Measurements from ENCODE around the gene TULP1. TPM values are rescaled to one million over a fixed set of nuclear protein-coding genes. Genes with fewer than 3 reads are reported as not detected.
A peak's percentile ranks its signal among the peaks of the same experiment; 100 is the strongest.

Gene TULP1
- total and polyA plus RNA-seq, 2 of the 13 experiments (the other 11 are each of a cell fraction or from before 2014, with no cell fraction given) = not detected

DNA sequence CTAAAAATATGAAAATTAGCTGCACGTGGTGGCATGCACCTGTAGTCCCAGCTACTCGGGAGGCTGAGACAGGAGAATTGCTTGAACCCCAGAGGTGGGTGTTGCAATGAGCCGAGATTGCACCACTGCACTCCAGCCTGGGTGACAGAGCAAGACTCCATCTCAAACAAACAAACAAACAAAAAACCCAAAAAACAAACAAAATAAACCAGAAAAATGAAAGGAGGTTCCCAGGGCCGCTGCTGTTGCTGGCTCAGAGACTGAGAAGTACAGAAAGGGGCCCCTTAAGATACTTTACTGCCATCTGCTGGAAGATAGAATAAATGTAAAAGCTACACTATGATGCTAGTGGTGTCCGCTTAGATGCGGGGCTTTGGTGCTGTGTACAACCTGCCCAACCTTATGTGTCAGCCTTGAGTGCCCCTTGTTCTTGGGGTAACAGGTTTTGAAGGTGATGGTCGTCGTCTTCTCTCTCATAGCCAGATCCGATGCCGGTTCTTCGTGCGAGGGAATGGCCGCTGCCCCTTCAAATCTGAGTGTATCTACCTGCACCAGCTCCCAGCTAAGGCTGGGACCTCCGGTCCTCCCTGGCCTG is 63.3 kb downstream of the TULP1 start (continued):
- no peak for TF ChIP-seq NFKB2 (CRISPR knock-in tag; IDR thresholded peaks at IDR 0.05; ENCODE audit: borderline replicate concordance)
- TF ChIP-seq HIVEP1 (CRISPR knock-in tag; IDR thresholded peaks at IDR 0.05) = 0 out of 2 replicates have a peak, but pooled peaks have one; percentile 37
- TF ChIP-seq RFX3 (CRISPR knock-in tag; IDR thresholded peaks at IDR 0.05) = no peak
- TF ChIP-seq MTA1 (CRISPR knock-in tag; IDR thresholded peaks at IDR 0.05; ENCODE audit: borderline replicate concordance) = no peak
- TF ChIP-seq CTCF (CRISPR knock-in tag; IDR thresholded peaks at IDR 0.05) = peak; percentile 90
- no peak for TF ChIP-seq NR1H2 (CRISPR knock-in tag; IDR thresholded peaks at IDR 0.05; ENCODE audit: borderline replicate concordance, low read depth)
- TF ChIP-seq, protein P1, sequence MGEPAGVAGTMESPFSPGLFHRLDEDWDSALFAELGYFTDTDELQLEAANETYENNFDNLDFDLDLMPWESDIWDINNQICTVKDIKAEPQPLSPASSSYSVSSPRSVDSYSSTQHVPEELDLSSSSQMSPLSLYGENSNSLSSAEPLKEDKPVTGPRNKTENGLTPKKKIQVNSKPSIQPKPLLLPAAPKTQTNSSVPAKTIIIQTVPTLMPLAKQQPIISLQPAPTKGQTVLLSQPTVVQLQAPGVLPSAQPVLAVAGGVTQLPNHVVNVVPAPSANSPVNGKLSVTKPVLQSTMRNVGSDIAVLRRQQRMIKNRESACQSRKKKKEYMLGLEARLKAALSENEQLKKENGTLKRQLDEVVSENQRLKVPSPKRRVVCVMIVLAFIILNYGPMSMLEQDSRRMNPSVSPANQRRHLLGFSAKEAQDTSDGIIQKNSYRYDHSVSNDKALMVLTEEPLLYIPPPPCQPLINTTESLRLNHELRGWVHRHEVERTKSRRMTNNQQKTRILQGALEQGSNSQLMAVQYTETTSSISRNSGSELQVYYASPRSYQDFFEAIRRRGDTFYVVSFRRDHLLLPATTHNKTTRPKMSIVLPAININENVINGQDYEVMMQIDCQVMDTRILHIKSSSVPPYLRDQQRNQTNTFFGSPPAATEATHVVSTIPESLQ (CRISPR knock-in tag; conservative IDR thresholded peaks at IDR 0.05) = 0 out of 2 replicates have a peak, but pooled peaks have one; percentile 62
- 0 out of 2 replicates have a peak, but pooled peaks have one; percentile 42 for TF ChIP-seq ZNF878 (CRISPR knock-in tag; IDR thresholded peaks at IDR 0.05)
- no peak for TF ChIP-seq ZBTB33 (CRISPR knock-in tag; IDR thresholded peaks at IDR 0.05)
- TF ChIP-seq YEATS2 (CRISPR knock-in tag; IDR thresholded peaks at IDR 0.05; ENCODE audit: borderline replicate concordance) = peak; percentile 16; the same call in 1 of the 2 replicates
- peak; percentile 57; the same call in 1 of the 2 replicates for TF ChIP-seq MIXL1 (CRISPR knock-in tag; IDR thresholded peaks at IDR 0.05)
- no peak for TF ChIP-seq SUZ12 (IDR thresholded peaks at IDR 0.05; ENCODE audit: low read depth, low read length)
- peak; percentile 46; the same call in 1 of the 2 replicates for TF ChIP-seq ELF3 (CRISPR knock-in tag; IDR thresholded peaks at IDR 0.05)
- no peak for TF ChIP-seq HOXD1 (CRISPR knock-in tag; IDR thresholded peaks at IDR 0.05)
- TF ChIP-seq HDAC1 (CRISPR knock-in tag; IDR thresholded peaks at IDR 0.05) = no peak
- TF ChIP-seq MED1 (CRISPR knock-in tag; IDR thresholded peaks at IDR 0.05) = 0 out of 2 replicates have a peak, but pooled peaks have one; percentile 31
- 0 out of 2 replicates have a peak, but pooled peaks have one; percentile 37 for TF ChIP-seq ZNF598 (CRISPR knock-in tag; IDR thresholded peaks at IDR 0.05; ENCODE audit: borderline replicate concordance)
- TF ChIP-seq, protein P2, sequence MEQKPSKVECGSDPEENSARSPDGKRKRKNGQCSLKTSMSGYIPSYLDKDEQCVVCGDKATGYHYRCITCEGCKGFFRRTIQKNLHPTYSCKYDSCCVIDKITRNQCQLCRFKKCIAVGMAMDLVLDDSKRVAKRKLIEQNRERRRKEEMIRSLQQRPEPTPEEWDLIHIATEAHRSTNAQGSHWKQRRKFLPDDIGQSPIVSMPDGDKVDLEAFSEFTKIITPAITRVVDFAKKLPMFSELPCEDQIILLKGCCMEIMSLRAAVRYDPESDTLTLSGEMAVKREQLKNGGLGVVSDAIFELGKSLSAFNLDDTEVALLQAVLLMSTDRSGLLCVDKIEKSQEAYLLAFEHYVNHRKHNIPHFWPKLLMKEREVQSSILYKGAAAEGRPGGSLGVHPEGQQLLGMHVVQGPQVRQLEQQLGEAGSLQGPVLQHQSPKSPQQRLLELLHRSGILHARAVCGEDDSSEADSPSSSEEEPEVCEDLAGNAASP (CRISPR knock-in tag; IDR thresholded peaks at IDR 0.05; ENCODE audit: borderline replicate concordance) = 0 out of 2 replicates have a peak, but pooled peaks have one; percentile 30
- TF ChIP-seq CEBPB (IDR thresholded peaks at IDR 0.05; ENCODE audit: borderline replicate concordance, low read depth, low read length) = peak; percentile 50; the same call in 1 of the 2 replicates
- TF ChIP-seq SMAD3 (CRISPR knock-in tag; IDR thresholded peaks at IDR 0.05) = 0 out of 2 replicates have a peak, but pooled peaks have one; percentile 31
